Epithelial cell of proximal tubule (primary cell): ENCODE results near the gene SLC25A1. TPM values are rescaled to one million over a fixed set of nuclear protein-coding genes. Genes with fewer than 3 reads are reported as not detected.
"Not testable (repeated sequence)": the region's sequence is repeated elsewhere in the genome, so short reads cannot be mapped to it uniquely, and the experiment has no call there.

ENCODE experiments used
- DNase-seq: peaks from one replicate; pipeline ENCODE4 v3.0.0-alpha.2; 2011; ENCODE audit warnings: low read depth
- H3K4me3 ChIP-seq: 2 replicates; pipeline ENCODE4 v1.5.1; 2011; ENCODE audit warnings: low read depth, mild to moderate bottlenecking, low read length
- CTCF ChIP-seq: conservative IDR thresholded peaks from 2 replicates; pipeline ENCODE4 v1.5.1; 2012; ENCODE audit warnings: low read depth, mild to moderate bottlenecking, low read length
- total RNA-seq: library from RNA; depleted of rRNA; stranded (reverse); fragments of >200 nt; gene quantifications from 2 replicates; pipeline ENCODE4 v1.2.3, GENCODE V29; 2015

The SLC25A1 gene
- total RNA-seq, 1 donor from 2014 or later: 168 TPM

- no peak for TF ChIP-seq CTCF
These were observed 28.9 kb upstream of the SLC25A1 start for GRCh38 chr22:19207401-19207808.

GRCh38 chr22:19206287-19206686 lies 27.8 kb upstream of the SLC25A1 start:
- TF ChIP-seq CTCF: no peak
- no peak overlapping the region for H3K4me3 ChIP-seq
- DNase-seq: no peak

More at GRCh38 chr22:19207401-19207808, 28.9 kb upstream of the SLC25A1 start:
- no peak overlapping the region for H3K4me3 ChIP-seq
- DNase-seq: no peak

- no peak overlapping the region for H3K4me3 ChIP-seq
- no peak for DNase-seq
- TF ChIP-seq CTCF: no peak
These were observed 26.1 kb upstream of the SLC25A1 start for GRCh38 chr22:19204640-19205039.

- DNase-seq: no peak
- H3K4me3 ChIP-seq: no peak overlapping the region
- TF ChIP-seq CTCF: no peak
These were observed 25.3 kb upstream of the SLC25A1 start for GRCh38 chr22:19203834-19204233.

GRCh38 chr22:19202799-19203186 lies 24.3 kb upstream of the SLC25A1 start:
- not testable (repeated sequence) for H3K4me3 ChIP-seq, DNase-seq

DNA sequence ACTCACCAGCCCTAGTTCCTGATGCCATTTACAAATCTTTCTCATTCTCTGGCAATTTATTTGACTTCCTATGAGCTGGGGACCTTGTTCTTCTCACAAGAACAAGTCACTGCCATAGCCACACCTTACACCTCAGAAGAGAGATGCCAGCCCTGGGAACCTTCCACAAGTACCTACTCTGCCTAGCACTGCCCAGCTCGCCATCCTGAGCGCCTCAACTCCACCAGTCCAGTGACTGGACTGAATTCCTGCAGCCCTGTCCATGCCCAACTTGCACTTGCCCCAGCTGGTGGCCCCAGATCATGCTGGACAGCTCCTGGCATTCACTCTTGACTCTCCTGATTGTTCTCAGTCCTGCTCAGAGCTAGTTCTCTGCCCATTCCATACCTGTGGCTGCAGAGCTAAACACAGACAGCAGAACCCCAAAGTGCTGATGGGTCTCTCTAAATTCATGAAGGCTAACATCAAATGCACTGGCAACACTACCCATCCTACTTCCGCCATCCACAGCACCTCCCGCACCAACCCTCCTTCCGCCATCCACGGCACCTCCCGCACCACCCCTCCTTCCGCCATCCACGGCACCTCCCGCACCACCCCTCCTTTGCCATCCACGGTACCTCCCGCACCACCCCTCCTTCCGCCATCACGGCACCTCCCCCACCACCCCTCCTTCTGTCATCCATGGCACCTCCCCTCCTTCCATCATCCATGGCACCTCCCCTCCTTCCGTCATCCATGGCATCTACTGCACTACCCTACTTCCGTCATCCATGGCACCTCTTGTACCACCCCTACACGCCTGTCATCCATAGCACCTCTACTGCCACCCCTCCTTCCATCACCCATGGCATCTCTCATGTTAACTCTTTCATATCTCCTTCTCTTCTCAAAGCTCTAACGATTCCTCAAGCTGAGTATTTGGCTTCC lies 23.6 kb upstream of the SLC25A1 start:
- H3K4me3 ChIP-seq: no peak overlapping the region
- TF ChIP-seq CTCF: no peak
- DNase-seq: no peak

- H3K4me3 ChIP-seq: no peak overlapping the region
- DNase-seq: no peak
- TF ChIP-seq CTCF: no peak
These were observed 22.8 kb upstream of the SLC25A1 start for GRCh38 chr22:19201130-19201868.
